ENCODE results near the gene SLC22A4.

Gene SLC22A4

DNA sequence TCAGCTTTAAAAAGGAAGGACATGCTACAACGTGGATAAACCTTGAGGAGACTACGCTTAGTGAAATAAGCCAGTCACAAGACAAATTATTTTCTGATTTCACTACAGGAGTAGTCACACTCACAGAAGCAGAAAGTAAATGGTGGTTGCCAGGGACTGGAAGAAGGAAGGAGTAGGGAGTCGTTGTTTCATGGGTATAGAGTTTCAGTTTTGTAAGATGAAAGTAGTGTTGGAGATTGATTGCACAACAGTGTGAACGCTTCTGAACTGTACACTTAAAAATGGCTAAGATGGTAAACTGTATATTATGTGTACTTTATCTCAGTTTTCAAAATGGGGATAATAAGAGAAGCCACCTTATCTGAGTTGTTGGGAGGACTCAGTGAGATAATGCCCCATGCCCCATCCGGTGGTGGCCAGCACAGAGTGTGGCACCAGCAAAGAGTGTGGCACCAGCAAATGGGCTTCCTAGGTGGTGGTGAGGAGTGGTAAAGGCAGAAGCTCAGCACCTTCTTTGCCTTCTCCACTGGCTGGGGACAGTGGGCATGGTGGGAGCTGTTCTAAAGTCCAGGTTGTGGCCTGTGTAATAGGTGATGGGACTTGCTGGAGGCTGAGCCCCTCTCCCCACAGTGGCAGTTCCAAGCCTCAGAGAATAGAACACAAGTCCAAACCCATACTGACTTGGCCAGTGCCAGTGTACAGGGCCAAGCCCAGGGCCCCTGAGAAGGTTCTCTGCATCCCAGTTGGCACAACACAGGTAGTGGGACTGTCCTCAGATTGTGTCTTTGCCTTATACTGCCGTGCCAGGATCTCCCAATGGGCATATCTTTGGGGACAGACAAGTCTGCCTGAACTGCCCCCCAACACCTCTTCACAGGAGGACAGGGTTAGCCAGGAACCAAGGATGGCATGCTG lies 4.4 kb downstream of the SLC22A4 start:
- TF ChIP-seq NFIC (IDR thresholded peaks at IDR 0.05) (no peak), CEBPB (IDR thresholded peaks at IDR 0.05) (peak; percentile 58; the same call in 1 of the 2 replicates)

DNA sequence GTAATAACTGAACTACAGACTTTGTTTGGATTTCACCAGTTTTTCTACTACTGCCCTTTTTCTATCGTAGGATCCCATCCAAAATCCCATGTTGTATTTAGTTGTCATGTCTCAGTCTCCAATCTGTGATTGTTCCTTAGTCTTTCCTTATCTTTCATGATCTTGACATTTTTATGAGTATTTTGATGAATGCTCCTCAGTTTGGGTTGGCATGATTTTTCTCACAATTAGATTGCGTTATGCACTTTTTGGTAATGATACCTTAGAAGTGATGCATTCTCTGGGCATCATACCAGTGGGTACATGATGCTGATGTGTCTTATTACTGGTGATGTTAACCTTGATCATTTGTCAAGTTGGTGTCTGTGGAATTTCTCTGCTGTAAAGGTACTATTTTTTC lies 5.7 kb downstream of the SLC22A4 start:
- TF ChIP-seq CREB1 (IDR thresholded peaks at IDR 0.05; ENCODE audit: low read depth) (no peak), NFIC (IDR thresholded peaks at IDR 0.05) (no peak), YY1 (IDR thresholded peaks at IDR 0.05; ENCODE audit: low read depth) (no peak), TEAD4 (IDR thresholded peaks at IDR 0.05) (no peak), TCF12 (IDR thresholded peaks at IDR 0.05; ENCODE audit: low read depth) (no peak), ZBTB7A (IDR thresholded peaks at IDR 0.05; ENCODE audit: low read depth) (no peak), CEBPB (IDR thresholded peaks at IDR 0.05) (no peak), RAD21 (IDR thresholded peaks at IDR 0.05; ENCODE audit: low read depth) (no peak), FOXM1 (IDR thresholded peaks at IDR 0.05; ENCODE audit: borderline replicate concordance, low read depth) (no peak), EGR1 (IDR thresholded peaks at IDR 0.05) (no peak), EP300 (IDR thresholded peaks at IDR 0.05; ENCODE audit: borderline replicate concordance) (no peak), TAF1 (IDR thresholded peaks at IDR 0.05; ENCODE audit: low read depth) (no peak)
- TF ChIP-seq, protein P1, sequence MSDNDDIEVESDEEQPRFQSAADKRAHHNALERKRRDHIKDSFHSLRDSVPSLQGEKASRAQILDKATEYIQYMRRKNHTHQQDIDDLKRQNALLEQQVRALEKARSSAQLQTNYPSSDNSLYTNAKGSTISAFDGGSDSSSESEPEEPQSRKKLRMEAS (IDR thresholded peaks at IDR 0.05) = no peak
- TF ChIP-seq, protein P2, sequence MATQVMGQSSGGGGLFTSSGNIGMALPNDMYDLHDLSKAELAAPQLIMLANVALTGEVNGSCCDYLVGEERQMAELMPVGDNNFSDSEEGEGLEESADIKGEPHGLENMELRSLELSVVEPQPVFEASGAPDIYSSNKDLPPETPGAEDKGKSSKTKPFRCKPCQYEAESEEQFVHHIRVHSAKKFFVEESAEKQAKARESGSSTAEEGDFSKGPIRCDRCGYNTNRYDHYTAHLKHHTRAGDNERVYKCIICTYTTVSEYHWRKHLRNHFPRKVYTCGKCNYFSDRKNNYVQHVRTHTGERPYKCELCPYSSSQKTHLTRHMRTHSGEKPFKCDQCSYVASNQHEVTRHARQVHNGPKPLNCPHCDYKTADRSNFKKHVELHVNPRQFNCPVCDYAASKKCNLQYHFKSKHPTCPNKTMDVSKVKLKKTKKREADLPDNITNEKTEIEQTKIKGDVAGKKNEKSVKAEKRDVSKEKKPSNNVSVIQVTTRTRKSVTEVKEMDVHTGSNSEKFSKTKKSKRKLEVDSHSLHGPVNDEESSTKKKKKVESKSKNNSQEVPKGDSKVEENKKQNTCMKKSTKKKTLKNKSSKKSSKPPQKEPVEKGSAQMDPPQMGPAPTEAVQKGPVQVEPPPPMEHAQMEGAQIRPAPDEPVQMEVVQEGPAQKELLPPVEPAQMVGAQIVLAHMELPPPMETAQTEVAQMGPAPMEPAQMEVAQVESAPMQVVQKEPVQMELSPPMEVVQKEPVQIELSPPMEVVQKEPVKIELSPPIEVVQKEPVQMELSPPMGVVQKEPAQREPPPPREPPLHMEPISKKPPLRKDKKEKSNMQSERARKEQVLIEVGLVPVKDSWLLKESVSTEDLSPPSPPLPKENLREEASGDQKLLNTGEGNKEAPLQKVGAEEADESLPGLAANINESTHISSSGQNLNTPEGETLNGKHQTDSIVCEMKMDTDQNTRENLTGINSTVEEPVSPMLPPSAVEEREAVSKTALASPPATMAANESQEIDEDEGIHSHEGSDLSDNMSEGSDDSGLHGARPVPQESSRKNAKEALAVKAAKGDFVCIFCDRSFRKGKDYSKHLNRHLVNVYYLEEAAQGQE (IDR thresholded peaks at IDR 0.05; ENCODE audit: low read depth) = no peak
- TF ChIP-seq, protein P3, sequence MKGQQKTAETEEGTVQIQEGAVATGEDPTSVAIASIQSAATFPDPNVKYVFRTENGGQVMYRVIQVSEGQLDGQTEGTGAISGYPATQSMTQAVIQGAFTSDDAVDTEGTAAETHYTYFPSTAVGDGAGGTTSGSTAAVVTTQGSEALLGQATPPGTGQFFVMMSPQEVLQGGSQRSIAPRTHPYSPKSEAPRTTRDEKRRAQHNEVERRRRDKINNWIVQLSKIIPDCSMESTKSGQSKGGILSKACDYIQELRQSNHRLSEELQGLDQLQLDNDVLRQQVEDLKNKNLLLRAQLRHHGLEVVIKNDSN (IDR thresholded peaks at IDR 0.05) = no peak

DNA sequence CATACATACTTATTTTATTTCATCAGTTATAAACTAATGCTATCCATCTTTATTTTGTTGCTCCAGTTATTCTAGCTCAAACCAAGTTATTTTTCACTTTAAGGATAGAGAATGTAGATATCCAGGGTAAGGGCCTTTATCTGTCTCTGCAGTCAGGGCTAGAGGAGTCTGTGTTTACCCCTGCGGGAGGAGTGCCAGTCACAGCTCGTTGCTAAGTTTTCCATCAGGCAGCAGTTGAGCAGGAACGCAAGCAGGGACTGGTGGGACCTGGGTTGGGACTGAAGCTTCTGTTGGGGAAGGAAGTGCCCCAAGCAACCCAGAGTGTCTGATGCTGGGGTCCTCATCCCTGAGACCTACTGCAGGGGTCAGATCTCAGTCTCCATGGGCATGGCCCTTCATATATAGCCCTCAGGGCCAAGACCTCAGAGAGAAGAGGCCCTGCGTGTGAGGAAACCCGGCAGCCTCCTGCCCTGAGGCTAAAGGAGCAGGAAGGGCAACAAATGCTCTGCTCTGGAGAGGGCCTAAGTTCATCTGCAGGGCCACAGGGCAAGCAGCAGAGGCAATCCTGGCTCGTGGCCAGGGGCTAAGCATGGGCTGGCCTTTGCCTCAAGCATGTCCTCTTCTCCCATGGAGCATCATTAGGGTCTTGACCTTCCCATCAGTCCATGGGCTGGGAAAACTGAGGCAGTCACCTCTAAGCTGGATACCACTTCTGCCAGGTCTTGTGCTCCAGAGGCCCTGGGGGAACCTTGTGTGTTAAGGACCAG lies 6.6 kb downstream of the SLC22A4 start:
- no peak for TF ChIP-seq TAF1 (IDR thresholded peaks at IDR 0.05; ENCODE audit: low read depth)
- TF ChIP-seq NFIC (IDR thresholded peaks at IDR 0.05) = no peak
- no peak for TF ChIP-seq CREB1 (IDR thresholded peaks at IDR 0.05; ENCODE audit: low read depth)
- TF ChIP-seq YY1 (IDR thresholded peaks at IDR 0.05; ENCODE audit: low read depth) = no peak
- TF ChIP-seq ZBTB7A (IDR thresholded peaks at IDR 0.05; ENCODE audit: low read depth) = no peak
- no peak for TF ChIP-seq TEAD4 (IDR thresholded peaks at IDR 0.05)

DNA sequence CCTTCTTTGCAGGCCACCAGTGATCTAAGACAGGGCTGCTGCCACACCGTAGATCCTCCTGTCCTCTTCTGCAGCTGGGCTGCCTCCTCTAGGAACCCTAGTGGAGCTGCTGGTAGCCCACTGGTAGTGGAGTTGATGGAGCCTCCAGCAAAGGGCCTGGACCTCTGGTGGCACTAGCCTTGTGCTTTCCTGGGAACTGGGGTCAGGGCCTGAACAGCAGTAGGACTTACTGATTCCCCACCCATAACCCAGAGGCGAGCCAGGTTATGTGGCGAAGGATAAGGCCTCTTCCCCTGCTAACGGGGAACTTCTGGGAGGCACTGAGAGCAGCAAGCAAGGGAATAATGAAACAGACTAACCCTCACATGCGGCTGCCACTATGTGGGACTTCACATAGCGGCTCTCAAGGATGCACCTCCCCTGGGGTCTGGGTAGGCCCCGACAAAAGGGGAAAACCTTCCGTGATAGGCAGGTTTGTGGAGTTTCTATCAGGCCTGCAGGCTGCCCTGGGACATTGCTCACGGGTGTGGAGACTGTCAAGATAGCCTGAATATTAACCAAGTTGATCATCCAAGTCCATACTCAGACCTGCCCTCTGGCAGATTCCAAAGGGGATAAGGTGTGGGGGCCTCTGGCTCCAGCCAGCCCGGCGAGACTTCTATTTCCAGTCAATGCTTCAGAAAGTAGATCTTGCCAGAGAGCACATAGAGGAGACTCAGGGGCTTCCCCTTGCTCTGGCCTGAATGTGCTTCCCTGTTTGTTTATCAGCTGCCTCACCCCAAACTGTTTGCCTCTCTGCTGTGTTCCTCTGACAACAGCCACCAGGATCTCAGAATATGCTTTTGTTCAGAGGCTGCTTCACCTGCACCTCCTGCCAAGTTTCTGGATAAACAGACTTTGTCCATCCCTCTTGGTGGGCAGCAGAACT lies 7.4 kb downstream of the SLC22A4 start:
- TF ChIP-seq, protein P3 (IDR thresholded peaks at IDR 0.05) = no peak
- TF ChIP-seq FOXM1 (IDR thresholded peaks at IDR 0.05; ENCODE audit: borderline replicate concordance, low read depth) = no peak

DNA sequence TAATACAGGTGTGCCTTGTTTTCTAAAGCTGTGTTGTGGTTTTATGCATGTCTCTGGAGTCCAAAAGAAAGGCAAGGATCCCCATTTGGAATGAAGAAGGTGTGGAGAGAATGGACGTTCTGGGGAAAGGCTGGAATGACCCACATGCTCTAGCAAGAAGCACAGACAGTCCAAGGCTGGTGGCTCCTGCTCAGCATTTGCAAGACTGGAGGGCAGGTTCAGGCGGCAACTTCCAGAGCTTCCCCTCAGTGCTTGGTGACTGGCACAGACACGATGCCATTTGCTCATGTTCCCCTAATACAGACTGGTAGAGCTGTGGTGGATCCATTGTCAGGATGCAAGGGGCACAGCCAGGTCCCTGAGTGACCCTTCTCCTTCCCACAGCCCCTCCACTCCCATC lies 8.2 kb downstream of the SLC22A4 start:
- no peak for TF ChIP-seq YY1 (IDR thresholded peaks at IDR 0.05; ENCODE audit: low read depth)
- no peak for TF ChIP-seq EGR1 (IDR thresholded peaks at IDR 0.05)
- no peak for TF ChIP-seq CREB1 (IDR thresholded peaks at IDR 0.05; ENCODE audit: low read depth)
- TF ChIP-seq TEAD4 (IDR thresholded peaks at IDR 0.05) = no peak
- TF ChIP-seq, protein P2 (IDR thresholded peaks at IDR 0.05; ENCODE audit: low read depth) = no peak
- no peak for TF ChIP-seq EP300 (IDR thresholded peaks at IDR 0.05; ENCODE audit: borderline replicate concordance)
- no peak for TF ChIP-seq CEBPB (IDR thresholded peaks at IDR 0.05)
- TF ChIP-seq RAD21 (IDR thresholded peaks at IDR 0.05; ENCODE audit: low read depth) = no peak
- TF ChIP-seq ZBTB7A (IDR thresholded peaks at IDR 0.05; ENCODE audit: low read depth) = no peak
- TF ChIP-seq TCF12 (IDR thresholded peaks at IDR 0.05; ENCODE audit: low read depth) = no peak
- no peak for TF ChIP-seq TAF1 (IDR thresholded peaks at IDR 0.05; ENCODE audit: low read depth)
- TF ChIP-seq, protein P3 (IDR thresholded peaks at IDR 0.05) = no peak
- TF ChIP-seq FOXM1 (IDR thresholded peaks at IDR 0.05; ENCODE audit: borderline replicate concordance, low read depth) = no peak
- TF ChIP-seq, protein P1 (IDR thresholded peaks at IDR 0.05) = no peak
- no peak for TF ChIP-seq NFIC (IDR thresholded peaks at IDR 0.05)

Measured in Ishikawa (cell line).